GM23338 (cell line): Measurements from ENCODE around the gene LRRFIP2.

Experiments
- CREB1 ChIP-seq: fragments of 250-450 bp; sonication (Bioruptor Pico); IDR thresholded peaks from 2 replicates; pipeline ENCODE4 v1.5.0; 2020; ENCODE audit warnings: low read depth, mild to moderate bottlenecking, moderate library complexity
- EZH2 ChIP-seq: fragments of 200-600 bp; sonication (generic); IDR thresholded peaks from one replicate; pipeline ENCODE4 v1.8.0; 2017; ENCODE audit warnings: antibody characterized with exemption, mild to moderate bottlenecking, low read depth; ENCODE audit not compliant: unreplicated experiment
- EZH2phosphoT487 ChIP-seq: fragments of 200-600 bp; sonication (generic); IDR thresholded peaks from one replicate; pipeline ENCODE4 v1.8.1; 2018; ENCODE audit warnings: antibody characterized with exemption; ENCODE audit not compliant: unreplicated experiment
- JUNB ChIP-seq: IDR thresholded peaks from one replicate; pipeline ENCODE4 v1.6.1; 2016; ENCODE audit warnings: antibody characterized with exemption; ENCODE audit not compliant: unreplicated experiment
- NANOG ChIP-seq: IDR thresholded peaks from 2 replicates; pipeline ENCODE4 v1.6.1; 2016; ENCODE audit warnings: antibody characterized with exemption, borderline replicate concordance
- POLR2AphosphoS5 ChIP-seq: IDR thresholded peaks from 2 replicates; pipeline ENCODE4 v1.6.1; 2016; ENCODE audit warnings: antibody characterized with exemption, low read depth
- STAT1 ChIP-seq: IDR thresholded peaks from one replicate; pipeline ENCODE4 v1.6.1; 2016; ENCODE audit warnings: antibody characterized with exemption; ENCODE audit not compliant: unreplicated experiment
- ZNF114 ChIP-seq: fragments of 250-450 bp; sonication (Bioruptor Pico); IDR thresholded peaks from 2 replicates; pipeline ENCODE4 v1.5.0; 2020; ENCODE audit warnings: mild to moderate bottlenecking, moderate library complexity
- ZNF331 ChIP-seq: fragments of 250-450 bp; sonication (Bioruptor Pico); IDR thresholded peaks from 2 replicates; pipeline ENCODE4 v1.5.0; 2020; ENCODE audit warnings: low read depth, mild to moderate bottlenecking, moderate library complexity
- TF ChIP-seq, protein P1 (sequence below), 2 experiments: fragments of 200-600 bp in 1 of 2; sonication (generic) in 1 of 2; conservative IDR thresholded peaks; 2 replicates each; pipeline versions ENCODE4 v1.5.1 to v1.6.1; 2016 to 2017; ENCODE audit warnings: antibody characterized with exemption in 2 of 2, low read depth in 2 of 2, mild to moderate bottlenecking in 2 of 2, moderate library complexity in 1 of 2
- TF ChIP-seq, protein P2 (sequence below): IDR thresholded peaks from one replicate; pipeline ENCODE4 v1.6.1; 2018; ENCODE audit warnings: antibody characterized with exemption; ENCODE audit not compliant: unreplicated experiment
- TF ChIP-seq, protein P3 (sequence below): IDR thresholded peaks from 2 replicates; pipeline ENCODE4 v1.6.1; 2016; ENCODE audit warnings: antibody characterized with exemption
- TF ChIP-seq, protein P4 (sequence below): fragments of 250-450 bp; sonication (Bioruptor Pico); IDR thresholded peaks from 2 replicates; pipeline ENCODE4 v1.5.0; 2020; ENCODE audit warnings: mild to moderate bottlenecking, moderate library complexity

DNA sequence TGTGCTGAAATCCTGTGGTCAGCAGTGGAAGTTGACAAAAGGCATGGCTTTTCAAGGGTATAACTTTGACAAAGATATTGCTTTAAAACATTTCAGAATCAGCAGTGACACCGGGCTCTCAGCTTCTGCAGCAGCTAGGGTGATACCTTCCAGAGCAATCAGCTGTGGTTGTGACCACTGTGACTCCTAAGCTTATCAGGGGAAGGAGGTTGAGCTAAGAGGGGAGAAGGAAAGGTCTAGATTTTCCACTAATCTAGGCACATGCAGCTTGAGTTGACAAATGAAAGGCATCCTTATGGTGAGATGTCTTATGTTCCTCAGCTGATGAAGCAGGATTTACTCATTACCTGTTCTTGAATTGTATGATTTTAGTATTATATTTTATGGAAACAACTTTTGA, 16.3 kb upstream of the LRRFIP2 start:
- TF ChIP-seq, protein P1, sequence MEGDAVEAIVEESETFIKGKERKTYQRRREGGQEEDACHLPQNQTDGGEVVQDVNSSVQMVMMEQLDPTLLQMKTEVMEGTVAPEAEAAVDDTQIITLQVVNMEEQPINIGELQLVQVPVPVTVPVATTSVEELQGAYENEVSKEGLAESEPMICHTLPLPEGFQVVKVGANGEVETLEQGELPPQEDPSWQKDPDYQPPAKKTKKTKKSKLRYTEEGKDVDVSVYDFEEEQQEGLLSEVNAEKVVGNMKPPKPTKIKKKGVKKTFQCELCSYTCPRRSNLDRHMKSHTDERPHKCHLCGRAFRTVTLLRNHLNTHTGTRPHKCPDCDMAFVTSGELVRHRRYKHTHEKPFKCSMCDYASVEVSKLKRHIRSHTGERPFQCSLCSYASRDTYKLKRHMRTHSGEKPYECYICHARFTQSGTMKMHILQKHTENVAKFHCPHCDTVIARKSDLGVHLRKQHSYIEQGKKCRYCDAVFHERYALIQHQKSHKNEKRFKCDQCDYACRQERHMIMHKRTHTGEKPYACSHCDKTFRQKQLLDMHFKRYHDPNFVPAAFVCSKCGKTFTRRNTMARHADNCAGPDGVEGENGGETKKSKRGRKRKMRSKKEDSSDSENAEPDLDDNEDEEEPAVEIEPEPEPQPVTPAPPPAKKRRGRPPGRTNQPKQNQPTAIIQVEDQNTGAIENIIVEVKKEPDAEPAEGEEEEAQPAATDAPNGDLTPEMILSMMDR (conservative IDR thresholded peaks at IDR 0.05; ENCODE audit: low read depth in 2 of 2) = no peak
- TF ChIP-seq POLR2AphosphoS5 = no peak
- no peak for TF ChIP-seq EZH2
- no peak for TF ChIP-seq EZH2phosphoT487
- no peak for TF ChIP-seq CREB1 (CRISPR knock-in tag)
- TF ChIP-seq, protein P2, sequence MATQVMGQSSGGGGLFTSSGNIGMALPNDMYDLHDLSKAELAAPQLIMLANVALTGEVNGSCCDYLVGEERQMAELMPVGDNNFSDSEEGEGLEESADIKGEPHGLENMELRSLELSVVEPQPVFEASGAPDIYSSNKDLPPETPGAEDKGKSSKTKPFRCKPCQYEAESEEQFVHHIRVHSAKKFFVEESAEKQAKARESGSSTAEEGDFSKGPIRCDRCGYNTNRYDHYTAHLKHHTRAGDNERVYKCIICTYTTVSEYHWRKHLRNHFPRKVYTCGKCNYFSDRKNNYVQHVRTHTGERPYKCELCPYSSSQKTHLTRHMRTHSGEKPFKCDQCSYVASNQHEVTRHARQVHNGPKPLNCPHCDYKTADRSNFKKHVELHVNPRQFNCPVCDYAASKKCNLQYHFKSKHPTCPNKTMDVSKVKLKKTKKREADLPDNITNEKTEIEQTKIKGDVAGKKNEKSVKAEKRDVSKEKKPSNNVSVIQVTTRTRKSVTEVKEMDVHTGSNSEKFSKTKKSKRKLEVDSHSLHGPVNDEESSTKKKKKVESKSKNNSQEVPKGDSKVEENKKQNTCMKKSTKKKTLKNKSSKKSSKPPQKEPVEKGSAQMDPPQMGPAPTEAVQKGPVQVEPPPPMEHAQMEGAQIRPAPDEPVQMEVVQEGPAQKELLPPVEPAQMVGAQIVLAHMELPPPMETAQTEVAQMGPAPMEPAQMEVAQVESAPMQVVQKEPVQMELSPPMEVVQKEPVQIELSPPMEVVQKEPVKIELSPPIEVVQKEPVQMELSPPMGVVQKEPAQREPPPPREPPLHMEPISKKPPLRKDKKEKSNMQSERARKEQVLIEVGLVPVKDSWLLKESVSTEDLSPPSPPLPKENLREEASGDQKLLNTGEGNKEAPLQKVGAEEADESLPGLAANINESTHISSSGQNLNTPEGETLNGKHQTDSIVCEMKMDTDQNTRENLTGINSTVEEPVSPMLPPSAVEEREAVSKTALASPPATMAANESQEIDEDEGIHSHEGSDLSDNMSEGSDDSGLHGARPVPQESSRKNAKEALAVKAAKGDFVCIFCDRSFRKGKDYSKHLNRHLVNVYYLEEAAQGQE = no peak
- no peak for TF ChIP-seq NANOG
- no peak for TF ChIP-seq JUNB
- TF ChIP-seq, protein P3, sequence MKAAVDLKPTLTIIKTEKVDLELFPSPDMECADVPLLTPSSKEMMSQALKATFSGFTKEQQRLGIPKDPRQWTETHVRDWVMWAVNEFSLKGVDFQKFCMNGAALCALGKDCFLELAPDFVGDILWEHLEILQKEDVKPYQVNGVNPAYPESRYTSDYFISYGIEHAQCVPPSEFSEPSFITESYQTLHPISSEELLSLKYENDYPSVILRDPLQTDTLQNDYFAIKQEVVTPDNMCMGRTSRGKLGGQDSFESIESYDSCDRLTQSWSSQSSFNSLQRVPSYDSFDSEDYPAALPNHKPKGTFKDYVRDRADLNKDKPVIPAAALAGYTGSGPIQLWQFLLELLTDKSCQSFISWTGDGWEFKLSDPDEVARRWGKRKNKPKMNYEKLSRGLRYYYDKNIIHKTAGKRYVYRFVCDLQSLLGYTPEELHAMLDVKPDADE = no peak
- TF ChIP-seq ZNF114 = no peak
- TF ChIP-seq, protein P4, sequence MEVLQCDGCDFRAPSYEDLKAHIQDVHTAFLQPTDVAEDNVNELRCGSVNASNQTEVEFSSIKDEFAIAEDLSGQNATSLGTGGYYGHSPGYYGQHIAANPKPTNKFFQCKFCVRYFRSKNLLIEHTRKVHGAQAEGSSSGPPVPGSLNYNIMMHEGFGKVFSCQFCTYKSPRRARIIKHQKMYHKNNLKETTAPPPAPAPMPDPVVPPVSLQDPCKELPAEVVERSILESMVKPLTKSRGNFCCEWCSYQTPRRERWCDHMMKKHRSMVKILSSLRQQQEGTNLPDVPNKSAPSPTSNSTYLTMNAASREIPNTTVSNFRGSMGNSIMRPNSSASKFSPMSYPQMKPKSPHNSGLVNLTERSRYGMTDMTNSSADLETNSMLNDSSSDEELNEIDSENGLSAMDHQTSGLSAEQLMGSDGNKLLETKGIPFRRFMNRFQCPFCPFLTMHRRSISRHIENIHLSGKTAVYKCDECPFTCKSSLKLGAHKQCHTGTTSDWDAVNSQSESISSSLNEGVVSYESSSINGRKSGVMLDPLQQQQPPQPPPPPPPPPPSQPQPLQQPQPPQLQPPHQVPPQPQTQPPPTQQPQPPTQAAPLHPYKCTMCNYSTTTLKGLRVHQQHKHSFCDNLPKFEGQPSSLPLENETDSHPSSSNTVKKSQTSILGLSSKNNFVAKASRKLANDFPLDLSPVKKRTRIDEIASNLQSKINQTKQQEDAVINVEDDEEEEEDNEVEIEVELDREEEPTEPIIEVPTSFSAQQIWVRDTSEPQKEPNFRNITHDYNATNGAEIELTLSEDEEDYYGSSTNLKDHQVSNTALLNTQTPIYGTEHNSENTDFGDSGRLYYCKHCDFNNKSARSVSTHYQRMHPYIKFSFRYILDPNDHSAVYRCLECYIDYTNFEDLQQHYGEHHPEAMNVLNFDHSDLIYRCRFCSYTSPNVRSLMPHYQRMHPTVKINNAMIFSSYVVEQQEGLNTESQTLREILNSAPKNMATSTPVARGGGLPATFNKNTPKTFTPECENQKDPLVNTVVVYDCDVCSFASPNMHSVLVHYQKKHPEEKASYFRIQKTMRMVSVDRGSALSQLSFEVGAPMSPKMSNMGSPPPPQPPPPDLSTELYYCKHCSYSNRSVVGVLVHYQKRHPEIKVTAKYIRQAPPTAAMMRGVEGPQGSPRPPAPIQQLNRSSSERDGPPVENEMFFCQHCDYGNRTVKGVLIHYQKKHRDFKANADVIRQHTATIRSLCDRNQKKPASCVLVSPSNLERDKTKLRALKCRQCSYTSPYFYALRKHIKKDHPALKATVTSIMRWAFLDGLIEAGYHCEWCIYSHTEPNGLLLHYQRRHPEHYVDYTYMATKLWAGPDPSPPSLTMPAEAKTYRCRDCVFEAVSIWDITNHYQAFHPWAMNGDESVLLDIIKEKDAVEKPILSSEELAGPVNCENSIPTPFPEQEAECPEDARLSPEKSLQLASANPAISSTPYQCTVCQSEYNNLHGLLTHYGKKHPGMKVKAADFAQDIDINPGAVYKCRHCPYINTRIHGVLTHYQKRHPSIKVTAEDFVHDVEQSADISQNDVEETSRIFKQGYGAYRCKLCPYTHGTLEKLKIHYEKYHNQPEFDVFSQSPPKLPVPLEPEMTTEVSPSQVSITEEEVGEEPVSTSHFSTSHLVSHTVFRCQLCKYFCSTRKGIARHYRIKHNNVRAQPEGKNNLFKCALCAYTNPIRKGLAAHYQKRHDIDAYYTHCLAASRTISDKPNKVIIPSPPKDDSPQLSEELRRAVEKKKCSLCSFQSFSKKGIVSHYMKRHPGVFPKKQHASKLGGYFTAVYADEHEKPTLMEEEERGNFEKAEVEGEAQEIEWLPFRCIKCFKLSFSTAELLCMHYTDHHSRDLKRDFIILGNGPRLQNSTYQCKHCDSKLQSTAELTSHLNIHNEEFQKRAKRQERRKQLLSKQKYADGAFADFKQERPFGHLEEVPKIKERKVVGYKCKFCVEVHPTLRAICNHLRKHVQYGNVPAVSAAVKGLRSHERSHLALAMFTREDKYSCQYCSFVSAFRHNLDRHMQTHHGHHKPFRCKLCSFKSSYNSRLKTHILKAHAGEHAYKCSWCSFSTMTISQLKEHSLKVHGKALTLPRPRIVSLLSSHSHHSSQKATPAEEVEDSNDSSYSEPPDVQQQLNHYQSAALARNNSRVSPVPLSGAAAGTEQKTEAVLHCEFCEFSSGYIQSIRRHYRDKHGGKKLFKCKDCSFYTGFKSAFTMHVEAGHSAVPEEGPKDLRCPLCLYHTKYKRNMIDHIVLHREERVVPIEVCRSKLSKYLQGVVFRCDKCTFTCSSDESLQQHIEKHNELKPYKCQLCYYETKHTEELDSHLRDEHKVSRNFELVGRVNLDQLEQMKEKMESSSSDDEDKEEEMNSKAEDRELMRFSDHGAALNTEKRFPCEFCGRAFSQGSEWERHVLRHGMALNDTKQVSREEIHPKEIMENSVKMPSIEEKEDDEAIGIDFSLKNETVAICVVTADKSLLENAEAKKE = no peak
- TF ChIP-seq STAT1 = no peak
- no peak for TF ChIP-seq ZNF331
